22Rv1 (cell line): Measurements from ENCODE around the gene ABCB8.

Experiments
- ZFX ChIP-seq: fragments of 450-650 bp; IDR thresholded peaks from 2 replicates; pipeline ENCODE4 v1.6.1; 2017; ENCODE audit warnings: antibody characterized with exemption, borderline replicate concordance
- TF ChIP-seq, protein P1 (sequence below): fragments of 450-650 bp; IDR thresholded peaks from 2 replicates; pipeline ENCODE4 v1.5.1; 2017; ENCODE audit warnings: mild to moderate bottlenecking

DNA sequence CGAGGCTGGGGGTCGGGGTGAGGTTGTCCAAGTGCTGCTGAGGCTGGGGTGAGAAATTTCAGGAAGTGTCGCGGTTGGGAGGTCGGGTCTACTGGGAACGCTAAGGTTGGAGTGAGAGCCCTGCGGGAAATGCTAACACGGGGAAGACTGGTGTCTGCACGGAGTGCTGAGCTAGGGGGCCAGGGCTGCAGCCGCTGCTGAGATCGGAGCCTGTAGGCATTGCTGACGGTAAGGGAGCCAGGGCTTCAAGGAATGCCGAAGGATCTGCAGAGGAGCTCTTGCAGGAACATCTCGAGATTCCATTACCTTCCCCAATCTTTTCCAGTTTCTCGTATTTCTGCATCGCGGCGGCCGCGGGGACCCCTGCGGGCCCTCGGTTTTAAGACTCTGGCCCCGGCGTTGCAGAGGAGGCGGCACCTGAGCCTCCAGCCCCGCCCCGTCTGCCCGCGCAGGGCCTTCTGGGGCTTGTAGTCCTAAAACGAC, 29.3 kb downstream of the ABCB8 start, which contains the start of gene CDK5:
- TF ChIP-seq, protein P1, sequence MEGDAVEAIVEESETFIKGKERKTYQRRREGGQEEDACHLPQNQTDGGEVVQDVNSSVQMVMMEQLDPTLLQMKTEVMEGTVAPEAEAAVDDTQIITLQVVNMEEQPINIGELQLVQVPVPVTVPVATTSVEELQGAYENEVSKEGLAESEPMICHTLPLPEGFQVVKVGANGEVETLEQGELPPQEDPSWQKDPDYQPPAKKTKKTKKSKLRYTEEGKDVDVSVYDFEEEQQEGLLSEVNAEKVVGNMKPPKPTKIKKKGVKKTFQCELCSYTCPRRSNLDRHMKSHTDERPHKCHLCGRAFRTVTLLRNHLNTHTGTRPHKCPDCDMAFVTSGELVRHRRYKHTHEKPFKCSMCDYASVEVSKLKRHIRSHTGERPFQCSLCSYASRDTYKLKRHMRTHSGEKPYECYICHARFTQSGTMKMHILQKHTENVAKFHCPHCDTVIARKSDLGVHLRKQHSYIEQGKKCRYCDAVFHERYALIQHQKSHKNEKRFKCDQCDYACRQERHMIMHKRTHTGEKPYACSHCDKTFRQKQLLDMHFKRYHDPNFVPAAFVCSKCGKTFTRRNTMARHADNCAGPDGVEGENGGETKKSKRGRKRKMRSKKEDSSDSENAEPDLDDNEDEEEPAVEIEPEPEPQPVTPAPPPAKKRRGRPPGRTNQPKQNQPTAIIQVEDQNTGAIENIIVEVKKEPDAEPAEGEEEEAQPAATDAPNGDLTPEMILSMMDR, result no peak
- no peak for TF ChIP-seq ZFX
